Upper lobe of left lung (tissue), 6 donors: ENCODE results near the gene AQP1. TPM values are rescaled to one million over a fixed set of nuclear protein-coding genes. Genes with fewer than 3 reads are reported as not detected.

Source experiments
- ATAC-seq, 2 donors: fragments of 200-7000 bp; cut with Tn5 transposase; one replicate each; pipeline ENCODE4 v1.9.1; 2022; ENCODE audit warnings: mild to moderate bottlenecking in 2 of 2, moderate library complexity in 2 of 2; ENCODE audit not compliant: low FRiP score in 2 of 2
- DNase-seq, 2 donors: peaks; one replicate each; pipeline ENCODE4 v3.0.0-alpha.2; 2019 to 2020
- H3K27ac ChIP-seq, 4 donors: fragments of 200-600 bp; sonication (generic); one replicate each; pipeline ENCODE4 v1.5.1; 2016 to 2019
- H3K27me3 ChIP-seq, 4 donors: fragments of 200-600 bp; sonication (generic); one replicate each; pipeline ENCODE4 v1.5.1; 2017 to 2019
- H3K36me3 ChIP-seq, 4 donors: fragments of 200-600 bp; sonication (generic); one replicate each; pipeline ENCODE4 v1.5.1; 2016 to 2019
- H3K4me1 ChIP-seq, 4 donors: fragments of 200-600 bp; sonication (generic); one replicate each; pipeline ENCODE4 v1.5.1; 2018 to 2019
- H3K4me3 ChIP-seq, 4 donors: fragments of 200-600 bp; sonication (generic); one replicate each; pipeline ENCODE4 v1.5.1; 2017 to 2019; ENCODE audit warnings: mild to moderate bottlenecking in 2 of 4, moderate library complexity in 1 of 4
- H3K9me3 ChIP-seq, 4 donors: fragments of 200-600 bp; sonication (generic); one replicate each; pipeline ENCODE4 v1.5.1; 2018 to 2019
- EP300 ChIP-seq, 4 donors: sonication (generic); formaldehyde crosslinking; IDR thresholded peaks; one replicate each; pipeline ENCODE4 v1.5.1; 2017; ENCODE audit warnings: antibody characterized with exemption in 4 of 4, control low read depth in 2 of 4
- POLR2A ChIP-seq, 4 donors: fragments of 450-650 bp; IDR thresholded peaks; one replicate each; pipeline ENCODE4 v1.5.1; 2016 to 2017; ENCODE audit warnings: antibody characterized with exemption in 4 of 4, mild to moderate bottlenecking in 2 of 4
- POLR2AphosphoS5 ChIP-seq, 2 donors: sonication (generic); formaldehyde crosslinking; IDR thresholded peaks; one replicate each; pipeline ENCODE4 v1.5.1; 2017; ENCODE audit warnings: antibody characterized with exemption in 2 of 2
- WGBS, 2 donors: methylation state at CpG; one replicate each; pipeline ENCODE4 v1.1.5; 2017 to 2018; 5-methylcytosine and 5-hydroxymethylcytosine counted together
- total RNA-seq, 6 donors: library from RNA; depleted of rRNA in 4 of 6; stranded (reverse); fragments of >200 nt in 4 of 6; gene quantifications; one replicate each; pipeline versions ENCODE4 v1.1.0 to v1.2.1, GENCODE V29; 2016 to 2021
- TF ChIP-seq, protein P1 (sequence below), 6 experiments: fragments of 450-650 bp in 4 of 6; fragments of 200-600 bp in 2 of 6; sonication (generic) in 2 of 6; IDR thresholded peaks; one replicate each; pipeline ENCODE4 v1.5.1; 2016 to 2019; ENCODE audit warnings: antibody characterized with exemption in 6 of 6
- donor health status: DM: no; HTN: no; CAD: no; lungs with moderate emphysema.
- donor health status: DM: no; HTN: yes; CAD: no; lungs with severe emphysema.

The AQP1 gene
- total RNA-seq, 6 donors from 2014 or later = 113 to 1,228 (median 802) TPM

DNA sequence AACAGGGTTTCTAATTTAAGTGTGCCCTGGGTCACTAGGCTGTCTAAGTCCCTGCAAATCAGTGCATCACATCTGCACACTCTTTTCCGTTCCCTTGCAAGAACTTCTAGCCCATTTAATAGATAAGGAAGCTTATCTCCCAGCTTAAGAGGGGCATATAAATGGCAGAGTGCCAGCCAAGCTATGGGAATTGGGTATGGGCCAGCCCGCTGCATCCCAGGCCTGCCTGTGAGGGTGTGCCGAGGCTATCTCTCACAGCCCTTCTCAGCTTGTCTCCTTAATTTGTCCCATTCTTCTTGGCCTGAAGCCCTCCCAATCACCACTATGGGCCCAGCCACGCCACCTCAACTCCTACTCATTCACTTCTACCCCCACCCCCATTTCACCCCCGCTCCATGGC is 14.7 kb downstream of the AQP1 start:
- Histone ChIP-seq H3K4me3 (no peak overlapping the region), H3K9me3 (no peaks in the 10 kb centered on the region), H3K27me3 (no peaks in the 10 kb centered on the region), H3K27ac (peak overlapping the region in 1 of 4 donors; percentile 27), H3K4me1 (peaks cover 20 to 45% (median 23%) of the 10 kb centered on the region in 4 donors), H3K36me3 (peaks cover 17 to 70% (median 55%) of the 10 kb centered on the region in 4 donors)
- 40 to 75% methylated on average over 5 of the region's 5 CpGs for WGBS, 2 donors
- ATAC-seq = no peak
- TF ChIP-seq, protein P1, sequence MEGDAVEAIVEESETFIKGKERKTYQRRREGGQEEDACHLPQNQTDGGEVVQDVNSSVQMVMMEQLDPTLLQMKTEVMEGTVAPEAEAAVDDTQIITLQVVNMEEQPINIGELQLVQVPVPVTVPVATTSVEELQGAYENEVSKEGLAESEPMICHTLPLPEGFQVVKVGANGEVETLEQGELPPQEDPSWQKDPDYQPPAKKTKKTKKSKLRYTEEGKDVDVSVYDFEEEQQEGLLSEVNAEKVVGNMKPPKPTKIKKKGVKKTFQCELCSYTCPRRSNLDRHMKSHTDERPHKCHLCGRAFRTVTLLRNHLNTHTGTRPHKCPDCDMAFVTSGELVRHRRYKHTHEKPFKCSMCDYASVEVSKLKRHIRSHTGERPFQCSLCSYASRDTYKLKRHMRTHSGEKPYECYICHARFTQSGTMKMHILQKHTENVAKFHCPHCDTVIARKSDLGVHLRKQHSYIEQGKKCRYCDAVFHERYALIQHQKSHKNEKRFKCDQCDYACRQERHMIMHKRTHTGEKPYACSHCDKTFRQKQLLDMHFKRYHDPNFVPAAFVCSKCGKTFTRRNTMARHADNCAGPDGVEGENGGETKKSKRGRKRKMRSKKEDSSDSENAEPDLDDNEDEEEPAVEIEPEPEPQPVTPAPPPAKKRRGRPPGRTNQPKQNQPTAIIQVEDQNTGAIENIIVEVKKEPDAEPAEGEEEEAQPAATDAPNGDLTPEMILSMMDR (IDR thresholded peaks at IDR 0.05) = no peak
- peak in 2 of 4 donors; percentile 91 to 98 for TF ChIP-seq EP300 (IDR thresholded peaks at IDR 0.05)
- TF ChIP-seq POLR2A (IDR thresholded peaks at IDR 0.05) = peak in 1 of 4 donors; percentile 15
- TF ChIP-seq POLR2AphosphoS5 (IDR thresholded peaks at IDR 0.05) = peak; percentile 42 to 67
- DNase-seq = peak in 1 of 2 donors; percentile 22

DNA sequence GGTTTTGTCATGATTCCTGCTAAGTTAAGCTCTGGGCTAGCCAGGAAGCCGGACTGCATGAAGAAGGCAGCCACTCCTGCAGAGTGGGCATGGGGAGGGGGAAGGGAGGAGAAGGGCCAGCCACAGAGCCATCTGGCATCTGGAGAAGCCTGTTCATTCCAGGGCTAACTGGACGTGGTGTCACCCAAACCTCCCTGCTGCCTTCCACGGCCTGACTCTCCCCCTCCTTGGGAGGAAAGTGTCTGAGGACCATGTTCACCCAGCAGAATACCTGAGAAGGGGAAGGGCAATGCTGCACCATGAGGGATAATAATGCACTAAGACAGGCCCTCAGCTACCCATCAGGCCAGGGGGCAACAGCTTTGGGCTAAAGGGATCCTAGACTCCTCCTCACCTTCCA is 15.4 kb downstream of the AQP1 start:
- Histone ChIP-seq H3K27me3 (no peaks in the 10 kb centered on the region), H3K36me3 (peaks cover 14 to 63% (median 49%) of the 10 kb centered on the region in 4 donors), H3K9me3 (no peaks in the 10 kb centered on the region), H3K4me1 (peaks cover 16 to 43% (median 17%) of the 10 kb centered on the region in 4 donors), H3K27ac (peak overlapping the region in 1 of 4 donors; percentile 27), H3K4me3 (no peak overlapping the region)
- ATAC-seq = no peak
- TF ChIP-seq, protein P1 (IDR thresholded peaks at IDR 0.05) = no peak
- TF ChIP-seq EP300 (IDR thresholded peaks at IDR 0.05) (no peak), POLR2AphosphoS5 (IDR thresholded peaks at IDR 0.05) (no peak), POLR2A (IDR thresholded peaks at IDR 0.05) (no peak)
- peak in 1 of 2 donors; percentile 11 for DNase-seq
- 80 to 85% methylated on average over 1 to 3 of the region's 3 CpGs for WGBS, 2 donors

DNA sequence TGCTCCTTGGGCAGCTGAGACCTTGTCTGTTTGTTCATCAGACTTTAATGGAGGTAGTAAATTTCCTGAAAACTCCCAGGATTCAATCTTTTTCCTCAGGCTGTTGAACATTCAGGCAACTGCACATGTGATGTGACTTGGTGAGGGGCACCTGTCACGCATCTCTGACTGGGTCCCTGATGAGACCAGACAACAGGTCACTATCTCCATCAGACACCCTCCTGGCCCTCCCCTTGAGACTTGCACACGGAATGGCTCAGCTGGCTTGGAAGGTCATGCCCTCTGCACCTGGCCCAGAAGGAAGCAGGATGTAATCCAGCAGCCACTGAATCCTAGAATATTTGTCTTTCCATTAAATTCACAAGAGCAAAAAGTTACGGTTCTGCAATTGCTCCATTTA is 15.9 kb downstream of the AQP1 start:
- no peaks in the 10 kb centered on the region for H3K9me3 ChIP-seq
- TF ChIP-seq POLR2AphosphoS5 (IDR thresholded peaks at IDR 0.05) (no peak), POLR2A (IDR thresholded peaks at IDR 0.05) (no peak)
- DNase-seq = no peak
- no peak for ATAC-seq
- H3K36me3 ChIP-seq = peaks cover 13 to 58% (median 44%) of the 10 kb centered on the region in 4 donors
- no peak overlapping the region for H3K4me3 ChIP-seq
- no peaks in the 10 kb centered on the region for H3K27me3 ChIP-seq
- WGBS, 2 donors = 88 to 92% methylated on average over 3 of the region's 3 CpGs
- peak overlapping the region in 1 of 4 donors; percentile 27 for H3K27ac ChIP-seq
- peaks cover 13 to 40% (median 15%) of the 10 kb centered on the region in 4 donors for H3K4me1 ChIP-seq

DNA sequence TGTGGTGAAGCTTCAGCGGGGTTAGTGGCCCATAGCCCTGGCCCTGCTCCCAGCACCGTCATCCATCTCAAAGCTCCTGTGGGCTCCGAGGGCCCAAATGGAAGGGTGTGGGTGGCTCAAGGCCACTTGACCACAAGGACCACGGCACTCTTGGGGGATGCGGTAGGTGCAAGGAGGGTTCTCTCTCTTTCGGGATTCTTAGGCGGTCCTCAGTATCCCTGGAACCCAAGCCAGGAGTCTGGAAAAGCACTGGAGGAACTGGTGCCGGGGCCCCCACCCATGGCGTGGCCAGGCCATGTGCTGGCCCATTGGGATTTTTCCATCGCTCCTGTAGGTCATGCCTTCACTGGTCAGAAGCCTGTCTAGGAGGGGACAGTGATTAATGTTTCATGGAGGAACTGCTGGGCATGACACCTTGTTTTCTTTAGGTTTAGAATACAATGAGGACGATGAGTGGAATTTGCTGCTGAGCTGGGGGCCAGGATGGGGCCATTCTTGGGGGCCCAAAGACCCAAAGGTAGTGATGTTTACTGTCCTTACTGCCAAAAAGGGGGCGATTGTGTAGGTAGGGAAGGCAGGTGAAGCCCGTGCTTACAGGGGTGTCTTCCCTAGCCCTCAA is 16.7 kb downstream of the AQP1 start:
- Histone ChIP-seq H3K9me3 (no peaks in the 10 kb centered on the region), H3K27me3 (no peaks in the 10 kb centered on the region), H3K36me3 (peaks cover 8 to 50% (median 36%) of the 10 kb centered on the region in 4 donors), H3K4me1 (peaks cover 11 to 37% (median 13%) of the 10 kb centered on the region in 4 donors), H3K27ac (peak overlapping the region in 1 of 4 donors; percentile 22), H3K4me3 (no peak overlapping the region)
- DNase-seq (peak; percentile 18 to 32), ATAC-seq (no peak)
- WGBS, 2 donors = 91 to 95% methylated on average over 11 to 12 of the region's 13 CpGs
- TF ChIP-seq POLR2A (IDR thresholded peaks at IDR 0.05) = no peak
- TF ChIP-seq EP300 (IDR thresholded peaks at IDR 0.05) = no peak

DNA sequence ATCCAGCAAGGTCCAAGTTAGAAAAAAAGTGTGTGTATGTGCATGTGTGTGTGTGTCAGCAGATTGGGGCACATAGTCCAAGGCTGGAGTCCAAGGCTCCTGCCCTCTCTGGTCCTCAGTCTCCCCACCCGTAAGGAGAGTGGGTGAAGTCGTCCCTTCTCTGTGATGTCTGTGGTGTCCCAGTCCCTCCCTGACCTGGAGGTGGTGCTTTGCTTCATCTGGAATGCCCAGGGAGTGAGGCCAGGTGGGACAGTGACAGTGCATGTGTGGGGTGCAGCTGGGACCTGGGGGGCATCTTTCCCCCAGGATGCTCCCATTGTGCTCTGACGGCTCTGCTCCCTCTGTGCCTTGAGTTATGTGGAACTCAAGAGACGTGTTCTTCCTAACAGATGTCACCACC is 18.0 kb downstream of the AQP1 start:
- ATAC-seq = no peak
- TF ChIP-seq EP300 (IDR thresholded peaks at IDR 0.05) (no peak), POLR2A (IDR thresholded peaks at IDR 0.05) (no peak), POLR2AphosphoS5 (IDR thresholded peaks at IDR 0.05) (no peak)
- TF ChIP-seq, protein P1 (IDR thresholded peaks at IDR 0.05) = no peak
- WGBS, 2 donors = 90 to 93% methylated on average over 4 of the region's 4 CpGs
- Histone ChIP-seq H3K27me3 (no peaks in the 10 kb centered on the region), H3K4me3 (no peak overlapping the region), H3K27ac (peak overlapping the region in 1 of 4 donors; percentile 1), H3K36me3 (peaks cover 4 to 37% (median 23%) of the 10 kb centered on the region in 4 donors), H3K4me1 (peaks cover 6 to 33% (median 15%) of the 10 kb centered on the region in 4 donors), H3K9me3 (no peaks in the 10 kb centered on the region)
- DNase-seq = no peak
